ENCODE measurements around the gene NUDT15.

The NUDT15 gene

GRCh38 chr13:48018637-48019036, 18.9 kb upstream of the NUDT15 start:
- H3K27ac ChIP-seq (ENCODE audit: poor library complexity, severe bottlenecking) = no peak overlapping the region
- H3K36me3 ChIP-seq (ENCODE audit: low read depth) = no peaks in the 10 kb centered on the region
- no peaks in the 10 kb centered on the region for H3K4me1 ChIP-seq (ENCODE audit: insufficient read depth, poor library complexity, severe bottlenecking)
- no peaks in the 10 kb centered on the region for H3K9me3 ChIP-seq (ENCODE audit: severe bottlenecking)
- no peak for TF ChIP-seq CTCF (IDR thresholded peaks at IDR 0.05; ENCODE audit: poor library complexity, severe bottlenecking)
- H3K4me3 ChIP-seq (ENCODE audit: severe bottlenecking) = no peak overlapping the region
- ATAC-seq (ENCODE audit: low read depth) (no peak), DNase-seq (ENCODE audit: low spot score) (no peak)
- no peaks in the 10 kb centered on the region for H3K27me3 ChIP-seq (ENCODE audit: insufficient read depth, poor library complexity, severe bottlenecking)

- H3K4me1 ChIP-seq (ENCODE audit: insufficient read depth, poor library complexity, severe bottlenecking) = no peaks in the 10 kb centered on the region
- no peak overlapping the region for H3K27ac ChIP-seq (ENCODE audit: poor library complexity, severe bottlenecking)
- ATAC-seq (ENCODE audit: low read depth) = no peak
- TF ChIP-seq CTCF (IDR thresholded peaks at IDR 0.05; ENCODE audit: poor library complexity, severe bottlenecking) = no peak
- H3K27me3 ChIP-seq (ENCODE audit: insufficient read depth, poor library complexity, severe bottlenecking) = no peaks in the 10 kb centered on the region
- H3K36me3 ChIP-seq (ENCODE audit: low read depth) = no peaks in the 10 kb centered on the region
- no peak for DNase-seq (ENCODE audit: low spot score)
- H3K4me3 ChIP-seq (ENCODE audit: severe bottlenecking) = no peak overlapping the region
- H3K9me3 ChIP-seq (ENCODE audit: severe bottlenecking) = no peaks in the 10 kb centered on the region
Measured at GRCh38 chr13:48019796-48020195, 17.7 kb upstream of the NUDT15 start.

- TF ChIP-seq CTCF (IDR thresholded peaks at IDR 0.05; ENCODE audit: poor library complexity, severe bottlenecking) = no peak
- Histone ChIP-seq H3K27me3 (ENCODE audit: insufficient read depth, poor library complexity, severe bottlenecking) (no peaks in the 10 kb centered on the region), H3K4me3 (ENCODE audit: severe bottlenecking) (no peak overlapping the region), H3K9me3 (ENCODE audit: severe bottlenecking) (no peaks in the 10 kb centered on the region), H3K27ac (ENCODE audit: poor library complexity, severe bottlenecking) (no peak overlapping the region), H3K36me3 (ENCODE audit: low read depth) (no peaks in the 10 kb centered on the region), H3K4me1 (ENCODE audit: insufficient read depth, poor library complexity, severe bottlenecking) (no peaks in the 10 kb centered on the region)
- ATAC-seq (ENCODE audit: low read depth) (no peak), DNase-seq (ENCODE audit: low spot score) (no peak)
Measured at GRCh38 chr13:48028066-48028465, 9.5 kb upstream of the NUDT15 start.

- TF ChIP-seq CTCF (IDR thresholded peaks at IDR 0.05; ENCODE audit: poor library complexity, severe bottlenecking) = no peak
- H3K4me1 ChIP-seq (ENCODE audit: insufficient read depth, poor library complexity, severe bottlenecking) = no peaks in the 10 kb centered on the region
Measured at GRCh38 chr13:48029859-48030258, 7.7 kb upstream of the NUDT15 start.

GRCh38 chr13:48038761-48039160, 1.2 kb downstream of the NUDT15 start:
- no peaks in the 10 kb centered on the region for H3K9me3 ChIP-seq (ENCODE audit: severe bottlenecking)
- TF ChIP-seq CTCF (IDR thresholded peaks at IDR 0.05; ENCODE audit: poor library complexity, severe bottlenecking) = no peak
- peak overlapping the region; percentile 57 for H3K4me3 ChIP-seq (ENCODE audit: severe bottlenecking)
- H3K27ac ChIP-seq (ENCODE audit: poor library complexity, severe bottlenecking) = peak overlapping the region; percentile 86
- ATAC-seq (ENCODE audit: low read depth) = no peak
- H3K36me3 ChIP-seq (ENCODE audit: low read depth) = peaks cover 17% of the 10 kb centered on the region
- peaks cover 19% of the 10 kb centered on the region for H3K4me1 ChIP-seq (ENCODE audit: insufficient read depth, poor library complexity, severe bottlenecking)
- no peak for DNase-seq (ENCODE audit: low spot score)
- no peaks in the 10 kb centered on the region for H3K27me3 ChIP-seq (ENCODE audit: insufficient read depth, poor library complexity, severe bottlenecking)

More at GRCh38 chr13:48029859-48030258, 7.7 kb upstream of the NUDT15 start:
- no peaks in the 10 kb centered on the region for H3K36me3 ChIP-seq (ENCODE audit: low read depth)
- H3K27me3 ChIP-seq (ENCODE audit: insufficient read depth, poor library complexity, severe bottlenecking) = no peaks in the 10 kb centered on the region
- no peaks in the 10 kb centered on the region for H3K9me3 ChIP-seq (ENCODE audit: severe bottlenecking)
- ATAC-seq (ENCODE audit: low read depth) (no peak), DNase-seq (ENCODE audit: low spot score) (no peak)
- H3K4me3 ChIP-seq (ENCODE audit: severe bottlenecking) = no peak overlapping the region
- no peak overlapping the region for H3K27ac ChIP-seq (ENCODE audit: poor library complexity, severe bottlenecking)

Measured in RWPE2 (cell line).